ENCODE measurements around the gene MPP3. TPM values are rescaled to one million over a fixed set of nuclear protein-coding genes. Genes with fewer than 3 reads are reported as not detected.

MPP3 gene
- total and polyA plus RNA-seq, 2 donors (not counting 1 experiment from before 2014, with no cell fraction given), result 0.16 TPM; not detected in 1

DNA sequence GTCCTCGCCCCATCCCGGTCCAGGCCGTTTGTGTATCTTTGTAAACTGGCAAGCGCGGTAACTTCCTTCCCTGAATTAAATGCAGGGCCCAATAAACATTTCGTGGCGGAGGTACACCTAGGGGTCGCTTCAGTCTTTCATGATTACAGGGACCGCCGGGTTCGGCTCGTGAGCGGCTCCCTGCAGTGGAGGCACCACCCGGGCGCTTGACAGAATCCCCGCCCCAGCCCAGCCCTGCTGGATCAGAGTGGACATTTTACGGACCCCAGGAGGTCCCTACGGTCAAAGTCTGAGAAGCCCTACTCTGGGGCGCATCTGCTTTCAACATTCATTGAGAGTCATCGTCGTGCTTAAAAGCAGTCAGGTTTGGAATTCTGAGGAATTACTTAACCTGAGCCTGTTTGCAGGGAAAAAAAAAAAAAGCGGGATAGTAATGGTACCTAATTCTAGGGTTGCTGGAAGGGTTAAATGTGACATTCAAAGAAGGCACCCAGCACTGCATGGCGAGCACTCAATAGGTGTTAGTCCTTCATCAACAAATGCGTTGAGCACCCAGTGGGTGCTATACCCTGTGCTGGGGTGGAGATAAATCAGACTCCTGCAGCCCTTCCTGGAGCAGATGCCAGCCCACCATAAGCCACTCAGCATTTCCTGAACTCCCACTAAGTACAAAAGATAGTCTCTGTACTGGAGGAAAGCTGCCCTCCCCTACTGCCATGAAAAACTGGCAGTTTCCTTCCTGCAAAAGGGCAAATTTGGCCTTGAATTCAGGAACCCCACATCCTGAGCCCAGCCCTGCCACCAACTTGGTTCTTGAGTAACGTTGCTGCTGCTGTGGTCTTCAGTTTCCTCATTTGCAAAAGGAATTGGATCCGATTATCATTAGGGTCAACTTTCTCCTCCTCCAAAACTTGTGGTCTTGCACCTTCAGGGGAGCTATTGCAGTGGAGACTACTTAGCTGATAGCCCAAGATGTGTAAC, 53.5 kb downstream of the MPP3 start:
- H3K9ac ChIP-seq (ENCODE audit: low read length), result peak overlapping the region; percentile 94
- peaks cover 0 to 30% (median 12%) of the 10 kb centered on the region in 4 experiments for H3K27me3 ChIP-seq (replicated peaks in 1 of 4; ENCODE audit: control extremely low read depth in 1 of 4, control insufficient read depth in 3 of 4, insufficient read depth in 4 of 4, low read length in 3 of 4)
- Mint-ChIP-seq H3K9me3 (ENCODE audit: insufficient read depth) (no peaks in the 10 kb centered on the region), H3K27me3 (peaks cover 36% of the 10 kb centered on the region), H3K27ac (peak overlapping the region; percentile 72), H3K4me1 (peaks cover 11% of the 10 kb centered on the region), H3K4me3 (peak overlapping the region; percentile 81)
- no peaks in the 10 kb centered on the region for H3K9me3 ChIP-seq (ENCODE audit: control extremely low read depth in 1 of 3, control insufficient read depth in 2 of 3, insufficient read depth in 1 of 3, low read length in 2 of 3)
- H3K4me2 ChIP-seq (replicated peaks; ENCODE audit: low read depth, low read length, poor library complexity, severe bottlenecking), result peak overlapping the region; percentile 91
- peak; percentile 26 for ATAC-seq (ENCODE audit: low read depth)
- peak overlapping the region; percentile 87 for H2AFZ ChIP-seq (ENCODE audit: insufficient read depth, low read depth, low read length, poor library complexity, severe bottlenecking)
- H3K4me1 ChIP-seq (ENCODE audit: control insufficient read depth in 2 of 2, insufficient read depth in 2 of 2, low read length in 2 of 2), result peaks cover 7 to 19% of the 10 kb centered on the region in 2 donors
- H3K27ac ChIP-seq (ENCODE audit: low read length in 2 of 2), result peak overlapping the region in 1 of 2 donors; percentile 46
- 3% methylated on average over 25 of the region's 26 CpGs for WGBS (ENCODE audit: insufficient coverage)
- H3K36me3 ChIP-seq (replicated peaks in 1 of 2; ENCODE audit: control extremely low read depth in 1 of 2, control insufficient read depth in 1 of 2, extremely low read depth in 1 of 2, insufficient read depth in 2 of 2, low read length in 1 of 2), result peaks cover 0 to 2% of the 10 kb centered on the region in 2 experiments
- TF ChIP-seq EZH2 (IDR thresholded peaks at IDR 0.05; ENCODE audit: borderline replicate concordance, insufficient read depth, low read depth, low read length, poor library complexity, severe bottlenecking), result no peak
- TF ChIP-seq, protein P1, sequence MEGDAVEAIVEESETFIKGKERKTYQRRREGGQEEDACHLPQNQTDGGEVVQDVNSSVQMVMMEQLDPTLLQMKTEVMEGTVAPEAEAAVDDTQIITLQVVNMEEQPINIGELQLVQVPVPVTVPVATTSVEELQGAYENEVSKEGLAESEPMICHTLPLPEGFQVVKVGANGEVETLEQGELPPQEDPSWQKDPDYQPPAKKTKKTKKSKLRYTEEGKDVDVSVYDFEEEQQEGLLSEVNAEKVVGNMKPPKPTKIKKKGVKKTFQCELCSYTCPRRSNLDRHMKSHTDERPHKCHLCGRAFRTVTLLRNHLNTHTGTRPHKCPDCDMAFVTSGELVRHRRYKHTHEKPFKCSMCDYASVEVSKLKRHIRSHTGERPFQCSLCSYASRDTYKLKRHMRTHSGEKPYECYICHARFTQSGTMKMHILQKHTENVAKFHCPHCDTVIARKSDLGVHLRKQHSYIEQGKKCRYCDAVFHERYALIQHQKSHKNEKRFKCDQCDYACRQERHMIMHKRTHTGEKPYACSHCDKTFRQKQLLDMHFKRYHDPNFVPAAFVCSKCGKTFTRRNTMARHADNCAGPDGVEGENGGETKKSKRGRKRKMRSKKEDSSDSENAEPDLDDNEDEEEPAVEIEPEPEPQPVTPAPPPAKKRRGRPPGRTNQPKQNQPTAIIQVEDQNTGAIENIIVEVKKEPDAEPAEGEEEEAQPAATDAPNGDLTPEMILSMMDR (IDR thresholded peaks at IDR 0.05), result no peak
- peaks cover 3% of the 10 kb centered on the region for H3K79me2 ChIP-seq (ENCODE audit: control insufficient read depth, insufficient read depth, low read length)
- peak overlapping the region; percentile 26 to 83 (median 80) for H3K4me3 ChIP-seq (ENCODE audit: control extremely low read depth in 1 of 5, extremely low read depth in 1 of 5, insufficient read depth in 1 of 5, low read depth in 2 of 5, low read length in 4 of 5)
- CTCF ChIA-PET, result interaction anchor here (1.0 to 1.3 kb wide), 3 partner anchors 12 to 86 kb away, joined by 4 to 5 read pairs (median 5); no protein-coding TSS in a partner anchor
- no peak for DNase-seq
- H4K20me1 ChIP-seq (ENCODE audit: control insufficient read depth, insufficient read depth, low read length, poor library complexity, severe bottlenecking), result no peaks in the 10 kb centered on the region
- POLR2A ChIA-PET, result no interaction called here
- intact Hi-C loops (cut with micrococcal nuclease), result no loop called here
